ENCODE measurements around the gene BCAR3. TPM values are rescaled to one million over a fixed set of nuclear protein-coding genes. Genes with fewer than 3 reads are reported as not detected.

Gene BCAR3
- total and polyA plus RNA-seq, 4 donors: 12.2 to 33.3 (median 18.2) TPM

DNA sequence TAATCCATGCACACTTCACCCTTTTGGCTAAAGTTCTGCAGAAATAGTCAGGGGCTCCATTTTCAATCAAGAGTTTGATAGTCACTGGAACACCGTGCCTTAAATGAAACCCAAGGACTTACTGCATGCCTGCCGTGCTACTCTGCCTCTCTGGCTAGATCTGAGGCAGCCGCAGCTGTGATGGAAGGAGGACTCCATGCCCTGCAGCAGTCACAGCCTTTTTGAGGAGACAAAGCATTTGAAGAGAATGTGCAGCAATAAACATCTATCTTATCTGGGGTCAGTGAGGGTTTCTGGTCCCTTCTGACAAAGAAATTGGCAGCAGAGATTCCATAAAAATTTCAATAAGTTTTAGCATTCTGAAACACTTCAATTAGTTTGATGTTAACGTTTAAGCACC lies 78.0 kb downstream of the BCAR3 start:
- no peaks in the 10 kb centered on the region for H3K36me3 ChIP-seq (ENCODE audit: control insufficient read depth in 4 of 4, insufficient read depth in 4 of 4, low read length in 4 of 4)
- H3K4me3 ChIP-seq: no peak overlapping the region
- 93 to 95% methylated on average over 4 of the region's 4 CpGs for WGBS, 2 donors
- no peak overlapping the region for H3K27ac ChIP-seq (ENCODE audit: low read depth in 1 of 2, low read length in 1 of 2)
- no peaks in the 10 kb centered on the region for H3K27me3 ChIP-seq (ENCODE audit: control insufficient read depth in 3 of 3, insufficient read depth in 3 of 3, low read length in 2 of 3)
- DNase-seq (no peak), ATAC-seq (ENCODE audit: insufficient read depth, low FRiP score) (no peak)
- no peaks in the 10 kb centered on the region for H3K9me3 ChIP-seq (ENCODE audit: control insufficient read depth in 4 of 4, insufficient read depth in 3 of 4, low read length in 3 of 4)
- no peak overlapping the region for H3K9ac ChIP-seq (ENCODE audit: insufficient read depth in 1 of 2, low read length in 2 of 2)
- TF ChIP-seq, protein P1, sequence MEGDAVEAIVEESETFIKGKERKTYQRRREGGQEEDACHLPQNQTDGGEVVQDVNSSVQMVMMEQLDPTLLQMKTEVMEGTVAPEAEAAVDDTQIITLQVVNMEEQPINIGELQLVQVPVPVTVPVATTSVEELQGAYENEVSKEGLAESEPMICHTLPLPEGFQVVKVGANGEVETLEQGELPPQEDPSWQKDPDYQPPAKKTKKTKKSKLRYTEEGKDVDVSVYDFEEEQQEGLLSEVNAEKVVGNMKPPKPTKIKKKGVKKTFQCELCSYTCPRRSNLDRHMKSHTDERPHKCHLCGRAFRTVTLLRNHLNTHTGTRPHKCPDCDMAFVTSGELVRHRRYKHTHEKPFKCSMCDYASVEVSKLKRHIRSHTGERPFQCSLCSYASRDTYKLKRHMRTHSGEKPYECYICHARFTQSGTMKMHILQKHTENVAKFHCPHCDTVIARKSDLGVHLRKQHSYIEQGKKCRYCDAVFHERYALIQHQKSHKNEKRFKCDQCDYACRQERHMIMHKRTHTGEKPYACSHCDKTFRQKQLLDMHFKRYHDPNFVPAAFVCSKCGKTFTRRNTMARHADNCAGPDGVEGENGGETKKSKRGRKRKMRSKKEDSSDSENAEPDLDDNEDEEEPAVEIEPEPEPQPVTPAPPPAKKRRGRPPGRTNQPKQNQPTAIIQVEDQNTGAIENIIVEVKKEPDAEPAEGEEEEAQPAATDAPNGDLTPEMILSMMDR (IDR thresholded peaks at IDR 0.05; ENCODE audit: control extremely low read depth, extremely low read depth): no peak
- peaks cover 0 to 22% (median 6%) of the 10 kb centered on the region in 5 donors for H3K4me1 ChIP-seq (ENCODE audit: control insufficient read depth in 5 of 5, insufficient read depth in 5 of 5, low read length in 5 of 5)

DNA sequence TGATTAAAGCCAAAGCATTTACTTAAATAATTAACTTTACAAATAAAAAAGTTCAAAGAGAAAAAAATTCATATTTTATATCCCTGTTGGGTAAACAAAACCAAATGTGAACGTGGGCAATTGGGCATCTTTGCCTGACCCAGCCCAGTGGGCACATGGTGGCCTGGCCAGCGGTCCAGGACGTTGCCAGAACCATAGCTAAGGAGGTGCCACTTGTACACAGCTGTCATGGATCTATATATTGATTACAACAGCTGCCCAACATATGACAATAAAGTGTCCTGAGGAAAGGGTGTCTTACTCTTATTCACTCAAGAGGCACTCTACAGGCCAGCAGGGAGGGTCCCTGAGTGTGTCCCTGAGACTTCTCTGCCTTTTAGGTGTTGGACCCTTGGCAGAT lies 78.5 kb downstream of the BCAR3 start:
- peaks cover 0 to 17% (median 11%) of the 10 kb centered on the region in 5 donors for H3K4me1 ChIP-seq (ENCODE audit: control insufficient read depth in 5 of 5, insufficient read depth in 5 of 5, low read length in 5 of 5)
- H3K36me3 ChIP-seq (ENCODE audit: control insufficient read depth in 4 of 4, insufficient read depth in 4 of 4, low read length in 4 of 4): no peaks in the 10 kb centered on the region
- no peak overlapping the region for H3K27ac ChIP-seq (ENCODE audit: low read depth in 1 of 2, low read length in 1 of 2)
- no peak for ATAC-seq (ENCODE audit: insufficient read depth, low FRiP score)
- no peak for DNase-seq
- TF ChIP-seq, protein P1 (IDR thresholded peaks at IDR 0.05; ENCODE audit: control extremely low read depth, extremely low read depth): no peak
- 92 to 93% methylated on average over 3 of the region's 3 CpGs for WGBS, 2 donors
- H3K9ac ChIP-seq (ENCODE audit: insufficient read depth in 1 of 2, low read length in 2 of 2): no peak overlapping the region
- H3K9me3 ChIP-seq (ENCODE audit: control insufficient read depth in 4 of 4, insufficient read depth in 3 of 4, low read length in 3 of 4): no peaks in the 10 kb centered on the region
- no peaks in the 10 kb centered on the region for H3K27me3 ChIP-seq (ENCODE audit: control insufficient read depth in 3 of 3, insufficient read depth in 3 of 3, low read length in 2 of 3)
- no peak overlapping the region for H3K4me3 ChIP-seq

- no peaks in the 10 kb centered on the region for H3K36me3 ChIP-seq (ENCODE audit: control insufficient read depth in 4 of 4, insufficient read depth in 4 of 4, low read length in 4 of 4)
- H3K9ac ChIP-seq (ENCODE audit: insufficient read depth in 1 of 2, low read length in 2 of 2): no peak overlapping the region
- H3K9me3 ChIP-seq (ENCODE audit: control insufficient read depth in 4 of 4, insufficient read depth in 3 of 4, low read length in 3 of 4): no peaks in the 10 kb centered on the region
- H3K4me3 ChIP-seq: no peak overlapping the region
- ATAC-seq (ENCODE audit: insufficient read depth, low FRiP score): no peak
- 95 to 97% methylated on average over 4 of the region's 4 CpGs for WGBS, 2 donors
- peaks cover 0 to 20% (median 13%) of the 10 kb centered on the region in 5 donors for H3K4me1 ChIP-seq (ENCODE audit: control insufficient read depth in 5 of 5, insufficient read depth in 5 of 5, low read length in 5 of 5)
- H3K27ac ChIP-seq (ENCODE audit: low read depth in 1 of 2, low read length in 1 of 2): no peak overlapping the region
- DNase-seq: no peak
- H3K27me3 ChIP-seq (ENCODE audit: control insufficient read depth in 3 of 3, insufficient read depth in 3 of 3, low read length in 2 of 3): no peaks in the 10 kb centered on the region
- TF ChIP-seq, protein P1 (IDR thresholded peaks at IDR 0.05; ENCODE audit: control extremely low read depth, extremely low read depth): no peak
Observed at GRCh38 chr1:93602101-93602500, 79.5 kb downstream of the BCAR3 start.

DNA sequence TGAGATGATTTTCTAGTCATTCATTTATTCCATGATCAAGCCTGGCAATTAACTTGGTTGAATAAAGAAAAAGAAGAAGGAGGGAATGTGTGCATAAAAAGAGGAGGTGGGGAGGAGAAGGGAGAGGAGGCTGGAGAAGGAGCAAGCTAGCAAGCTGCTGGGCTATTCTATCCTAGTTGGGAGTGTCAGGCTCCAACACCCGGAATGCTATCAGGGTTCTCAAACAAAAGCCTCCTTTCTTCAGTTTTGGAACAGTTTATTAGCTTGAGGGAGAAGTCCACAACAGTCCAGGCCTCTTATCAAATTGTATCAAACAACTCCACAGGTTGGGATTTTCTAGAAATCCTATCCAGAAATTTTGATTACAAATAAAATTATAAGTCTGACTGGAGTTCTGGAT lies 80.0 kb downstream of the BCAR3 start:
- ATAC-seq (ENCODE audit: insufficient read depth, low FRiP score): no peak
- H3K4me1 ChIP-seq (ENCODE audit: control insufficient read depth in 5 of 5, insufficient read depth in 5 of 5, low read length in 5 of 5): peaks cover 2 to 20% (median 11%) of the 10 kb centered on the region in 5 donors
- WGBS, 2 donors: 73 to 76% methylated on average over 1 of the region's 1 CpG

More for the DNA sequence above, 80.0 kb downstream of the BCAR3 start:
- H3K27ac ChIP-seq (ENCODE audit: low read depth in 1 of 2, low read length in 1 of 2): no peak overlapping the region
- DNase-seq: no peak
- H3K9ac ChIP-seq (ENCODE audit: insufficient read depth in 1 of 2, low read length in 2 of 2): no peak overlapping the region
- no peaks in the 10 kb centered on the region for H3K9me3 ChIP-seq (ENCODE audit: control insufficient read depth in 4 of 4, insufficient read depth in 3 of 4, low read length in 3 of 4)
- no peaks in the 10 kb centered on the region for H3K36me3 ChIP-seq (ENCODE audit: control insufficient read depth in 4 of 4, insufficient read depth in 4 of 4, low read length in 4 of 4)
- no peak overlapping the region for H3K4me3 ChIP-seq
- TF ChIP-seq, protein P1 (IDR thresholded peaks at IDR 0.05; ENCODE audit: control extremely low read depth, extremely low read depth): no peak
- no peaks in the 10 kb centered on the region for H3K27me3 ChIP-seq (ENCODE audit: control insufficient read depth in 3 of 3, insufficient read depth in 3 of 3, low read length in 2 of 3)
